ENCODE data around the gene HSDL2.
"Not testable (repeated sequence)": the region's sequence is repeated elsewhere in the genome, so short reads cannot be mapped to it uniquely, and the experiment has no call there.

Gene HSDL2

GRCh38 chr9:112501287-112501686 lies 121.4 kb downstream of the HSDL2 start:
- DNase-seq (ENCODE audit: low read depth): no peak

GRCh38 chr9:112502175-112502946 lies 122.5 kb downstream of the HSDL2 start:
- no peak for DNase-seq (ENCODE audit: low read depth)

GRCh38 chr9:112503170-112503569 lies 123.3 kb downstream of the HSDL2 start:
- no peak for DNase-seq (ENCODE audit: low read depth)

- no peak for DNase-seq (ENCODE audit: low read depth)
Observed at GRCh38 chr9:112505086-112505485, 125.2 kb downstream of the HSDL2 start.

- no peak for DNase-seq (ENCODE audit: low read depth)
Observed at GRCh38 chr9:112505607-112506006, 125.7 kb downstream of the HSDL2 start.

GRCh38 chr9:112506571-112506970 lies 126.7 kb downstream of the HSDL2 start:
- no peak for DNase-seq (ENCODE audit: low read depth)

GRCh38 chr9:112507001-112507680 lies 127.2 kb downstream of the HSDL2 start:
- no peak for DNase-seq (ENCODE audit: low read depth)

GRCh38 chr9:112508377-112508776 lies 128.5 kb downstream of the HSDL2 start:
- DNase-seq (ENCODE audit: low read depth): no peak

GRCh38 chr9:112512377-112512776 lies 132.5 kb downstream of the HSDL2 start:
- DNase-seq (ENCODE audit: low read depth): not testable (repeated sequence)

- no peak for DNase-seq (ENCODE audit: low read depth)
Observed at GRCh38 chr9:112516769-112517168, 136.9 kb downstream of the HSDL2 start.

- no peak for DNase-seq (ENCODE audit: low read depth)
Observed at GRCh38 chr9:112520069-112520468, 140.2 kb downstream of the HSDL2 start.

GRCh38 chr9:112520656-112521055 lies 140.7 kb downstream of the HSDL2 start:
- no peak for DNase-seq (ENCODE audit: low read depth)
